ENCODE measurements around the gene ANGEL1. TPM values are rescaled to one million over a fixed set of nuclear protein-coding genes. Genes with fewer than 3 reads are reported as not detected.

Gene ANGEL1
- total and polyA plus RNA-seq, 9 of the 15 experiments (the other 6 are each of a cell fraction or from before 2014, with no cell fraction given): 2.1 to 22.2 (median 7.3) TPM

- 0 out of 2 replicates have a peak, but pooled peaks have one; percentile 8 for TF ChIP-seq USF2 (CRISPR knock-in tag; IDR thresholded peaks at IDR 0.05)
- TF ChIP-seq ZKSCAN3 (CRISPR knock-in tag; IDR thresholded peaks at IDR 0.05): no peak
- TF ChIP-seq WHSC1 (IDR thresholded peaks at IDR 0.05; ENCODE audit: low read length): no peak
- TF ChIP-seq MAFG (tag; conservative IDR thresholded peaks at IDR 0.05): 0 out of 2 replicates have a peak, but pooled peaks have one; percentile 12
- TF ChIP-seq TFE3 (CRISPR knock-in tag; IDR thresholded peaks at IDR 0.05): 0 out of 2 replicates have a peak, but pooled peaks have one; percentile 6
- TF ChIP-seq SRSF1 (IDR thresholded peaks at IDR 0.05; ENCODE audit: low read depth, low read length): no peak
- no peak for TF ChIP-seq BRD9 (IDR thresholded peaks at IDR 0.05; ENCODE audit: low read depth, partially characterized antibody)
- no peak for TF ChIP-seq ERF (CRISPR knock-in tag; IDR thresholded peaks at IDR 0.05)
- TF ChIP-seq EGR1 (conservative IDR thresholded peaks at IDR 0.05): peak; percentile 85
- TF ChIP-seq RBM15 (IDR thresholded peaks at IDR 0.05; ENCODE audit: insufficient read depth, low read length): no peak
- TF ChIP-seq BACH1 (tag; IDR thresholded peaks at IDR 0.05): no peak
- peak in 1 of 2 experiments; percentile 65; a peak in 2 of 4 replicates for TF ChIP-seq MAZ (CRISPR knock-in tag; conservative IDR thresholded peaks at IDR 0.05 in 1 of 2, IDR thresholded peaks at IDR 0.05 in 1 of 2)
- TF ChIP-seq NFRKB (IDR thresholded peaks at IDR 0.05; ENCODE audit: low read depth): 0 out of 2 replicates have a peak, but pooled peaks have one; percentile 1
- TF ChIP-seq BHLHE40 (IDR thresholded peaks at IDR 0.05; ENCODE audit: low read length): 0 out of 2 replicates have a peak, but pooled peaks have one; percentile 4
- TF ChIP-seq RBM14 (IDR thresholded peaks at IDR 0.05; ENCODE audit: borderline replicate concordance, insufficient read depth, low read depth, low read length): no peak
- peak; percentile 90 for TF ChIP-seq ZNF384 (IDR thresholded peaks at IDR 0.05; ENCODE audit: low read depth, low read length)
- TF ChIP-seq SREBF2 (CRISPR knock-in tag; IDR thresholded peaks at IDR 0.05): no peak
These were observed 39.3 kb downstream of the ANGEL1 start (continued) for GRCh38 chr14:76773188-76773885.

Data from K562 (cell line).